ENCODE measurements around the gene CSRP1.

Gene CSRP1

DNA sequence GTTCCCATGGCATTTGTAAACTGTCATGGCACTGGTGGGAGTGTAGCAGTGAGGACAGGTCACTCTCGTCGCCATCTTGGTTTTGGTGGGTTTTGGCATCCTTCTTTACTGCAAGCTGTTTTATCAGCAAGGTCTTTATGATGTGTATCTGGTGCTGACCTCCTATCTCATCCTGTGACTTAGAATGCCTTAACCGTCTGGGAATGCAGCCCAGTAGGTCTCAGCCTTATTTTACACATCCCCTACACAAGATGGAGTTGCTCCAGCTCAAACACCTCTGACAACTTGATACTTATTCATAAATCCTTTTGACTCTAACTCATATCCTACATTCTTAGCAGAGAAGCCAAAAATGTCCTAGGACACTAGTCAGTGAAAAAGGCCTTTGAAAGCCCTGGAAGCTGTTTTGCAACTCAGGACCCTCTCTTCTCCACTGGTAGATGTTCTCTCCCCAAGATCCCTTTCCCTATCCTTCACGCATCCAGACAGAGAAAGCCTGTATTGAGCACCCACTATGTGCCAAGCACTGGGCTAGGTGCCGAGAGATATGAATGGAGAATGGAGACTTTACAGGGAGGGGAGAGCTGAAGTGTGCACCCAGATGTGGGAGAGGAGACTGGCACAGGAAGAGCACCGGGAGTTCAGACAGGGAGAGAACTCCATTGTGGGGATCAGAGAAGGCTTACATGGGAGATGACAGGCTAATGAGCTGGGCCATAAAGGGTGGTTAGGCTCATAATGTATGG lies 6.7 kb upstream of the CSRP1 start:
- no peak for DNase-seq (ENCODE audit: low read depth in 2 of 2)

DNA sequence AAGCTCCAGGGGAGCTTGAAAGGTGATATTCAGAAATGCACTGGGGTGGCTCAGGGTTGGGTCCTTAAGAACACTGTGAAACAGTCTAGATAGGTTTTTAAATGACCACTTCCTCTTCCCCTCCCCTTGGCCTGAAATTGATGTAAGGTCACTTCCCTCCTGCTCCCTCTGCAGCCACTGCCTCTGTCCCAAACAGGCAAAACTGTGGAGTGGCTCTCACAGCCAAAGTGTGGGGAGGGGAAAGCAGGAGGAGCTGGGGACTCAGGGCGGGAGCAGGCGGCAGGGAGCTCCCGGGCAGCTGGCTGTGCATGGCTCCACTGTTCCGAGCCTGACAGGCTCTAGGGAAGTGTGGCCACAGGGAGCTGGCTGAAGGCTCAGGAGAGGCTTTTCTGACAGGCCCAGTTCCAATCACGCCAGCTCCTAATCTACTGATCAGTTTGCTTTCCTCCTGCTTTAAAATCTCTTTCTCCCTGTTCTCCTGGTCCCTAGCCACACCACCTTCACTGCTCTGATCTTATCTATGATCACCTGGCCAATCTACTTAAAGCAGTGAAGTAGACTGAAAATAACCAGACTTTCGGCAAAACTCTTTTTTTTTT lies 5.1 kb upstream of the CSRP1 start:
- no peak for DNase-seq (ENCODE audit: low read depth in 2 of 2)

DNA sequence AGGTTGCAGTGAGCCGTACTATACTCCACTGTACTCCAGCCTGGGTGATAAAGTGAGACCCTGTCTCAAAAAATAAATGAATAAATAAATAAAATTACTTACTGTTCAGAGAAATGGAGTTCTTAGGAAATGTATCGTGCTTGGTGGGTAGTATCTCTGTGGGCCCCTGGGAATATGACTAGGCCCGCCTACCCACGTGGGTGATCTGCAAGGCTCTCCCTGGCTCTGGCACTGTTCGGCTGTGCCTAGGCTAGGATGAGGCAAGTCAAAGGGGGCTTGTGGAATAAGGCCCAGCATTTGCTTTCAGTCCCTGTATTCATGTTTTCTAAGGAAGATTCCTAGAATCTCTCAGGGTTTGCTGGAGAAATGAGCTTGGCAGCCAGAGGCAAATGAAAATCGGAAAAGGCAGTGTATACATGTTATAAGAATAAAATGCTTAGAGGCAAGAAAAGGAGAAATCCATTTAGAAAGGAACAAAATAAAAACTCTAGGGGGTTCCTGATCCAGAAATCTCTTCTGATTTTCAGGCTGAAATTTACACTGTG lies 4.5 kb upstream of the CSRP1 start:
- DNase-seq (ENCODE audit: low read depth in 2 of 2) = no peak

- DNase-seq (ENCODE audit: low read depth in 2 of 2) = no peak
Measured at GRCh38 chr1:201510734-201511133, 3.8 kb upstream of the CSRP1 start.

- DNase-seq (ENCODE audit: low read depth in 2 of 2) = no peak
Measured at GRCh38 chr1:201509601-201510374, 2.9 kb upstream of the CSRP1 start.

DNA sequence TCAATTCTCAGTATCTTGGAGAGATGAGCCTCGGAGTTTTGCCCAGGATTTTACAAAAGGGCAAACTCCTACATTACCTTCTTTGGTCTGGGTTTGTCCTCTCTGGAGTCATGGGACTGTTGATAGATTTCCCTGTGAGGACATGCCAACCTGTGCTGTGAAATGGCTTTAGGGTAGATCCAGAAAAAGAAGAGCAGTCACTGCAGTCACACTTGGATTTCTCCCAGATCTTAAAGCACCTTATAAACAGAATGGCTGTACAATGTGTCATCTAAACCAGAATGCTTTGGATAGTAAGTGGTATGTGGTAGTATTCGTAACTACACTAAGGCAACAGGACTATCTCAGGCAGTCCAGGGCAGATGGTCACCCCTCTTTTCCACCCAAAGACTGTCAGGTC lies 1.9 kb upstream of the CSRP1 start:
- DNase-seq (ENCODE audit: low read depth in 2 of 2) = no peak

GRCh38 chr1:201507360-201507675 lies 395 bp upstream of the CSRP1 start:
- no peak for DNase-seq (ENCODE audit: low read depth in 2 of 2)

- no peak for DNase-seq (ENCODE audit: low read depth in 2 of 2)
Measured at GRCh38 chr1:201506092-201506491, 831 bp downstream of the CSRP1 start.

GRCh38 chr1:201505503-201505890 lies 1.4 kb downstream of the CSRP1 start:
- DNase-seq (ENCODE audit: low read depth in 2 of 2) = no peak

DNA sequence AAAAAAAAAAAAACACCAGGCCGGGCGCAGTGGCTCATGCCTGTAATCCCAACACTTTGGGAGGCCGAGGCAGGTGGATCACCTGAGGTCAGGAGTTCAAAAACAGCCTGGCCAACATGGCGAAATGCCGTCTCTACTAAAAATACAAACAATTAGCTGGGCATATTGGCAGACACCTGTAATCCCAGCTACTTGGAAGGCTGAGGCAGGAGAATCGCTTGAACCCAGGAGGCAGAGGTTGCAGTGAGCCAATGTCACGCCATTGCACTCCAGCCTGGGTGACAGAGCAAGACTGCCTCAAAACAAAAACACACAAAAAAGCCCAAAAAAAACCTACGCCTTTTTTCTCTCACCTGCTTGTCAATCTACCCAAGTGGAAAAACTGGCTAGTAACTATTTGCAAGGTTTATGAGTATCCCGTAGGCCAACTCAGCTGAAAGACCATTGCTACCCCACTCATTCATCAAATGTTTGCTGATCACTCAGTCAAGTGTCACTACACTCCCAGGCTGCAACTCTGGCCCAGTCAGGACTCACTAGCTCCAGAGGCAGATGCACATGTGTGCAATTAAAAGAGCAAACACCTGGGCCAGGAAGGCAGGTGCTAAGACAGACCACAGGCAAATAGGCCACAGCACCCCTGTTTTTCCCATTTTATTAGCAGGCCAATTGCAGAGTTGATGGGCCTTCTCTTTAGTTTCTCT lies 2.0 kb downstream of the CSRP1 start:
- no peak for DNase-seq (ENCODE audit: low read depth in 2 of 2)

DNA sequence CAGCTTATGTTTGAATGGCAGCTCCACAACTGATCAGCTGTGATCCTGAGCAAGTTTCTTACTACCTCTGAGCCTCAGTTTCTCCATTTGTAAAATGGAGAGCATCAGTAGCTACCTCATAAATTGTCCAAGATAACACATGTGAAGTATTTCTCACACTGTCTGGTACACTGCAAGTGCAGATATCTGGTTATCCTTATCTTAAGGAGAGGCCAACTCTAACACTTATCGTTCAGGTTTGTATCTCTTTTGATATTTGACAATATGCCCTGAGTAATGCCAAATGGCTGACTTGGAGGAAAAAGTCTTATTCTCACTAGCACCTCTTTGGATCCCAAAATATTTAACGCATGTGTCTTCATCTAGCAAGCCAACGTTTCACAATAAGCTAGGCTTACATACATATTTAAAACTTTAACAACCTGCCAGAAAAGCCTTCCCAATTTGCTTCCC lies 2.7 kb downstream of the CSRP1 start:
- DNase-seq (ENCODE audit: low read depth in 2 of 2) = no peak

GRCh38 chr1:201503397-201504176 lies 3.3 kb downstream of the CSRP1 start:
- no peak for DNase-seq (ENCODE audit: low read depth in 2 of 2)

DNA sequence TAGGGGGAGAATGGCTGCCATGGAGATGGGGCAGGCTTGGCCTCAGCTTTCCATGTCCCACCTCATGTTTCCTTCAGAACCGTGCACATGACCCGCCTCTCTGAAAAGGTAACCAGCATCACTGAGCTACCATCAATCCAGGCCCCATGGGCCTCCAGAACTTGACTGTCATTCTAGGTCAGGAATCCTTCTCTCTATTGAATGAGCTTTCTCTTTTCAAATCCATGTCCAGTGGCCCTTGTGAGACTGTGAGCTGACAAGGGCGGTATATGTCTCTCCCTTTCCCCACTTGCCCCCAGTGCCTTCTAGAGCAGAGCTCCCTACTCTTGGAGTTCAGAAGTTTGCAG lies 4.4 kb downstream of the CSRP1 start:
- no peak for DNase-seq (ENCODE audit: low read depth in 2 of 2)

DNA sequence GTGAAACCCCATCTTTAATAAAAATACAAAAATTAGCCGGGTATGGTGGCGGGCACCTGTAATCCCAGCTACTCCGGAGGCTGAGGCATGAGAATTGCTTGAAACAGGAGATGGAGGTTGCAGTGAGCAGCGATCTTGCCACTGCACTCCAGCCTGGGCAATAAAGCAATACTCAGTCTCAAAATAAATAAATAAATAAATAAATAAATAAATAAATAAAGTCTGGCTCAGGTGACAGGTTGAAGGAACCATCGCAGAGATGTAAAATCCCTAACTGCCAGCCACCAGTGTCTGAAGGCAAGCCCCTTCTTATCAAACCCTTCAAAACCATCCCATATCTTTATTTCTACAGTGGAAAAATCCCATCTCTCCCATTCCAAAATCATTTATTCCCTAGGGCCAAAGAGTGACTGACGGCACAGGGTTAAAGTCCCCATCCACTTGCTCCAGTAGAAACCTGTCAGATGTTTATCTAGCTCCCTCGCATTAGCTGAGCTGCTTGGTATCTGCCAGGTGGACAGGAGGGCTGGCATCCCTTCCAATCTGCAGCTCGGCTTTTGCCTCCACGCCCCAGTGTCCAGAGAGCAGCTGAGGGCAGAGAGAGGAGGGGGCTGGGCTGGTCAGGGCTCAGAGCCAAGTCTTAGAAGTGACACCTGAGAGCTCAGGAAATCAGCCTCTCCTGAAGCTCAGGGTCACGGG lies 5.0 kb downstream of the CSRP1 start:
- no peak for DNase-seq (ENCODE audit: low read depth in 2 of 2)

DNA sequence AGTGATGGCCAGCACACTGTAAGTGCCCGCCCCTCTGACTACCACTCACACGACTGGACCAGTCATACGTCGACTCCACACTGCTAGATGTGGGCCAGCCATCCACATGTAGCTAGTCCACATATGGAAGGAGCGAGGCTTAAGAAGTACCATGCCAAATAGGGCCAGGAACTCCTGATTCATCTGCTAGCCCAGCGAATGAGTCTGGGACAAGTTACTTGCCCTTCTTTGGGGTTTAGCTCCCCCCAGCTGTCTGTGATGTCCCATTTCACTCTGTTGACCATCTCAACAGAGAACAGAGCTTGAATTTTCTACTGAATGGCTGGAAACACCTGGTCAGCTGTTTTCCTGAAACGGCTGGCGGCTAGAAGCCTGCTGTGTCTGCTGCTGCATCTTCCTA lies 5.8 kb downstream of the CSRP1 start:
- DNase-seq (ENCODE audit: low read depth in 2 of 2) = no peak

GRCh38 chr1:201500670-201501120 lies 6.2 kb downstream of the CSRP1 start:
- DNase-seq (ENCODE audit: low read depth in 2 of 2) = no peak

DNA sequence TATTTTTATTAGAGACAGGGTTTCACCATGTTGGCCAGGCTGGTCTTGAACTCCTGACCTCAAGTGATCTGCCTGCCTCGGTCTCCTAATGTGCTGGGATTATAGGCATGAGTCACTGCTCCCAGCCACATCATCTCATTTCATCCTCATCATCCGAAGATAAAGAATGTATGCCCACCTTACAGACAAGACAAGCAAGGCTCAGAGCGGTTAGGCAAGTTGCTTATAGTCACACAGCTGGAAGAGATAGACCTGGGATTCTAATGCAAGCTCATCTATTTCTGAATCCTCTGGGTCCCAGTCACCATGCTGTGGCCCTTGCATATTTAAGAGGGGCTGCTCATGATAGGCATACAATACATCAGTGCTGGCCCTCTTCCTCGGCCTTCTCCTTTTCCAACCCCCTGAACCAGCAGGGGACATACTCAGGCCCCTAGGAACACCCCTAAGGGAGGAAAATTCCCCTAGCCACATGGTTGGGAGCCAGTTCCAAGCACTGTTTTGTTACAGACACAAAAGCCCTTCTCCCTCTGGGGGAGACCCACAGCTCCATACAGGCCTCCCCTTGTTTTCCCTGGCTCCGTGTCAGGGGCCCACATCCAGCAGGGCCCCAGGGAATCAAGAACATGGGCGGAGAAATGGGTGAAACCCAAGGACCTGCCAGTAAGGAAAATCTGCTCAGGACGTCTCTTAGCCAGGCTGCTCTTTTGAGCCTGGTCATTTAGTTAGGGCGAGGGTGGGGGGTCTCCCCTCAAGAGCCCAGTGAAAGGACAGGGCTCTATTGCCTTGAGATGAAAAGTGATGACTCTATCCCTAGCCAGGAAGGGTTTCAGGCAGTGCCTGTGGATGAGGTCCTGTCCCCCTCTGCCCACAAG lies 6.9 kb downstream of the CSRP1 start:
- no peak for DNase-seq (ENCODE audit: low read depth in 2 of 2)

GRCh38 chr1:201499191-201499590 lies 7.7 kb downstream of the CSRP1 start:
- no peak for DNase-seq (ENCODE audit: low read depth in 2 of 2)

- DNase-seq (ENCODE audit: low read depth in 2 of 2) = no peak
Measured at GRCh38 chr1:201498621-201499020, 8.3 kb downstream of the CSRP1 start.

Measured in stimulated activated CD8-positive, alpha-beta memory T cell treated with anti-CD3 and anti-CD28 coated beads, Interleukin-15, amount 100 ng/mL, for 4 hours (primary cell).